GM12864 (cell line): Measurements from ENCODE around the gene FLNC.

Experiments used
- DNase-seq: peaks from one replicate; pipeline ENCODE4 v3.0.0-alpha.2; 2011; ENCODE audit warnings: low read depth
- H3K4me3 ChIP-seq: 2 replicates; pipeline ENCODE4 v1.5.1; 2011; ENCODE audit warnings: mild to moderate bottlenecking, low read depth, low read length, control low read depth
- CTCF ChIP-seq: IDR thresholded peaks from 2 replicates; pipeline ENCODE4 v1.5.1; 2011; ENCODE audit warnings: low read depth, mild to moderate bottlenecking, moderate library complexity, low read length, control low read depth, inconsistent platforms; ENCODE audit errors: missing control alignments

FLNC gene

GRCh38 chr7:128859232-128860157 is 29.3 kb downstream of the FLNC start:
- TF ChIP-seq CTCF = no peak
- H3K4me3 ChIP-seq = no peak overlapping the region
- DNase-seq = no peak

- no peak for TF ChIP-seq CTCF
- DNase-seq = no peak
- H3K4me3 ChIP-seq = no peak overlapping the region
Observed at GRCh38 chr7:128860158-128861073, 30.2 kb downstream of the FLNC start.

GRCh38 chr7:128861957-128862570 is 31.9 kb downstream of the FLNC start:
- H3K4me3 ChIP-seq = peak overlapping the region; percentile 50
- TF ChIP-seq CTCF = no peak
- no peak for DNase-seq

GRCh38 chr7:128862571-128863432 is 32.6 kb downstream of the FLNC start, which contains the start of gene ATP6V1F:
ATP6V1F (plus strand) TSS chr7:128862856; CDS start chr7:128862905, 49 bp downstream.
- peak within 1 kb of the TSS; percentile 78 for H3K4me3 ChIP-seq

GRCh38 chr7:128863433-128863989 is 33.3 kb downstream of the FLNC start:
- H3K4me3 ChIP-seq = peak overlapping the region; percentile 78
- peak; percentile 76 for TF ChIP-seq CTCF
- no peak for DNase-seq

More at GRCh38 chr7:128862571-128863432, 32.6 kb downstream of the FLNC start, which contains the start of gene ATP6V1F:
- peak; percentile 90 for DNase-seq
- TF ChIP-seq CTCF = peak; percentile 8
